HepG2 (cell line): ENCODE measurements around the gene DAZAP1. TPM values are rescaled to one million over a fixed set of nuclear protein-coding genes. Genes with fewer than 3 reads are reported as not detected.

ENCODE experiments used
- MNT ChIP-seq: fragments of 450-650 bp; IDR thresholded peaks from 2 replicates; pipeline ENCODE4 v1.6.1; 2016
- NFE2 ChIP-seq: sonication (generic); formaldehyde crosslinking; IDR thresholded peaks from 2 replicates; pipeline ENCODE4 v1.4.0; 2020; ENCODE audit warnings: missing genetic modification reagents
- NR2F6 ChIP-seq, 2 experiments: IDR thresholded peaks; 2 replicates each; pipeline ENCODE4 v1.6.1; 2016; ENCODE audit warnings: antibody characterized with exemption in 1 of 2, mild to moderate bottlenecking in 1 of 2
- SRSF4 ChIP-seq: fragments of 200-400 bp; formaldehyde crosslinking; IDR thresholded peaks from one replicate; pipeline ENCODE4 v1.6.1; 2018; ENCODE audit warnings: mild to moderate bottlenecking, low read depth, low read length, moderate library complexity; ENCODE audit not compliant: poor library complexity, severe bottlenecking
- TCF7L2 ChIP-seq: IDR thresholded peaks from 2 replicates; pipeline ENCODE4 v1.6.1; 2011; ENCODE audit warnings: mild to moderate bottlenecking, low read depth, low read length, moderate library complexity
- TOE1 ChIP-seq: sonication (generic); formaldehyde crosslinking; IDR thresholded peaks from 2 replicates; pipeline ENCODE4 v1.4.0; 2020; ENCODE audit warnings: mild to moderate bottlenecking, missing genetic modification reagents
- WIZ ChIP-seq: sonication (generic); formaldehyde crosslinking; IDR thresholded peaks from 2 replicates; pipeline ENCODE4 v1.5.1; 2020; ENCODE audit warnings: mild to moderate bottlenecking, missing genetic modification reagents
- ZBTB39 ChIP-seq: sonication (generic); formaldehyde crosslinking; IDR thresholded peaks from 2 replicates; pipeline ENCODE4 v1.5.0; 2020; ENCODE audit warnings: missing genetic modification reagents
- ZFP91 ChIP-seq: sonication (generic); formaldehyde crosslinking; IDR thresholded peaks from 2 replicates; pipeline ENCODE4 v1.9.0; 2022; ENCODE audit warnings: missing genetic modification reagents, mild to moderate bottlenecking, borderline replicate concordance
- ZNF205 ChIP-seq: IDR thresholded peaks from 2 replicates; pipeline ENCODE4 v1.6.1; 2018; ENCODE audit warnings: missing biosample characterization, missing genetic modification reagents
- ZNF572 ChIP-seq: sonication (generic); formaldehyde crosslinking; IDR thresholded peaks from 2 replicates; pipeline ENCODE4 v1.5.1; 2020; ENCODE audit warnings: mild to moderate bottlenecking, missing genetic modification reagents
- ZNF670 ChIP-seq: sonication (generic); formaldehyde crosslinking; IDR thresholded peaks from 2 replicates; pipeline ENCODE4 v1.8.0; 2022; ENCODE audit warnings: mild to moderate bottlenecking, missing genetic modification reagents, borderline replicate concordance
- ZNF713 ChIP-seq: sonication (generic); formaldehyde crosslinking; IDR thresholded peaks from 2 replicates; pipeline ENCODE4 v1.4.0; 2020; ENCODE audit warnings: mild to moderate bottlenecking, missing genetic modification reagents
- ZNF749 ChIP-seq: sonication (generic); formaldehyde crosslinking; IDR thresholded peaks from 2 replicates; pipeline ENCODE4 v1.8.0; 2022; ENCODE audit warnings: mild to moderate bottlenecking, missing genetic modification reagents, moderate library complexity, borderline replicate concordance
- ZSCAN25 ChIP-seq: sonication (generic); formaldehyde crosslinking; IDR thresholded peaks from 2 replicates; pipeline ENCODE4 v1.8.0; 2022; ENCODE audit warnings: mild to moderate bottlenecking, missing genetic modification reagents
- polyA plus RNA-seq, 8 experiments: library from polyadenylated mRNA; depleted of rRNA in 3 of 8; stranded (reverse) in 7 of 8; unstranded in 1 of 8; fragments of >200 nt; fragmentation: Illumina TruSeq in 4 of 8; extraction: Trizol in 4 of 8; gene quantifications; 2 replicates each; pipeline versions ENCODE4 v1.2.1 to v1.2.3, GENCODE V29; 2011 to 2016; ENCODE audit warnings: low read depth in 4 of 8, missing spikeins in 1 of 8, mixed read lengths in 1 of 8; ENCODE audit not compliant: insufficient read depth in 1 of 8
- total RNA-seq, 5 experiments: library from RNA; depleted of rRNA; stranded (reverse); fragments of >200 nt; fragmentation: Illumina TruSeq; extraction: Trizol; gene quantifications; 2 replicates each; pipeline ENCODE4 v1.2.3, GENCODE V29; 2016; ENCODE audit warnings: low read depth in 1 of 5
- TF ChIP-seq, protein P1 (sequence below): sonication (generic); formaldehyde crosslinking; IDR thresholded peaks from 2 replicates; pipeline ENCODE4 v1.8.1; 2023; ENCODE audit warnings: mild to moderate bottlenecking, missing genetic modification reagents
- TF ChIP-seq, protein P2 (sequence below): sonication (generic); formaldehyde crosslinking; IDR thresholded peaks from 2 replicates; pipeline ENCODE4 v1.4.0; 2020; ENCODE audit warnings: missing genetic modification reagents
- TF ChIP-seq, protein P3 (sequence below): sonication (generic); formaldehyde crosslinking; IDR thresholded peaks from 2 replicates; pipeline ENCODE4 v1.4.0; 2020; ENCODE audit warnings: mild to moderate bottlenecking, missing genetic modification reagents, borderline replicate concordance

Gene DAZAP1
- total and polyA plus RNA-seq, 2 of the 13 experiments (the other 11 are each of a cell fraction or from before 2014, with no cell fraction given) = 63.3 to 79.2 TPM

- TF ChIP-seq, protein P1, sequence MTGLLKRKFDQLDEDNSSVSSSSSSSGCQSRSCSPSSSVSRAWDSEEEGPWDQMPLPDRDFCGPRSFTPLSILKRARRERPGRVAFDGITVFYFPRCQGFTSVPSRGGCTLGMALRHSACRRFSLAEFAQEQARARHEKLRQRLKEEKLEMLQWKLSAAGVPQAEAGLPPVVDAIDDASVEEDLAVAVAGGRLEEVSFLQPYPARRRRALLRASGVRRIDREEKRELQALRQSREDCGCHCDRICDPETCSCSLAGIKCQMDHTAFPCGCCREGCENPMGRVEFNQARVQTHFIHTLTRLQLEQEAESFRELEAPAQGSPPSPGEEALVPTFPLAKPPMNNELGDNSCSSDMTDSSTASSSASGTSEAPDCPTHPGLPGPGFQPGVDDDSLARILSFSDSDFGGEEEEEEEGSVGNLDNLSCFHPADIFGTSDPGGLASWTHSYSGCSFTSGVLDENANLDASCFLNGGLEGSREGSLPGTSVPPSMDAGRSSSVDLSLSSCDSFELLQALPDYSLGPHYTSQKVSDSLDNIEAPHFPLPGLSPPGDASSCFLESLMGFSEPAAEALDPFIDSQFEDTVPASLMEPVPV (CRISPR knock-in tag) = 0 out of 2 replicates have a peak, but pooled peaks have one; percentile 23
- peak; percentile 70 for TF ChIP-seq ZFP91 (CRISPR knock-in tag)
- no peak for TF ChIP-seq ZNF749 (CRISPR knock-in tag)
- TF ChIP-seq WIZ (CRISPR knock-in tag) = no peak; the same call in 1 of the 2 replicates
- TF ChIP-seq ZNF713 (CRISPR knock-in tag) = no peak
- 0 out of 2 replicates have a peak, but pooled peaks have one; percentile 34 for TF ChIP-seq ZBTB39 (CRISPR knock-in tag)
- TF ChIP-seq ZNF670 = no peak
- TF ChIP-seq MNT = peak; percentile 33; the same call in 1 of the 2 replicates
- peak; percentile 80 for TF ChIP-seq NR2F6 (IDR thresholded peaks at IDR 0.05)
- peak; percentile 87 for TF ChIP-seq NR2F6 (CRISPR knock-in tag; IDR thresholded peaks at IDR 0.05)
- TF ChIP-seq, protein P2, sequence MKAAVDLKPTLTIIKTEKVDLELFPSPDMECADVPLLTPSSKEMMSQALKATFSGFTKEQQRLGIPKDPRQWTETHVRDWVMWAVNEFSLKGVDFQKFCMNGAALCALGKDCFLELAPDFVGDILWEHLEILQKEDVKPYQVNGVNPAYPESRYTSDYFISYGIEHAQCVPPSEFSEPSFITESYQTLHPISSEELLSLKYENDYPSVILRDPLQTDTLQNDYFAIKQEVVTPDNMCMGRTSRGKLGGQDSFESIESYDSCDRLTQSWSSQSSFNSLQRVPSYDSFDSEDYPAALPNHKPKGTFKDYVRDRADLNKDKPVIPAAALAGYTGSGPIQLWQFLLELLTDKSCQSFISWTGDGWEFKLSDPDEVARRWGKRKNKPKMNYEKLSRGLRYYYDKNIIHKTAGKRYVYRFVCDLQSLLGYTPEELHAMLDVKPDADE (CRISPR knock-in tag) = no peak
- no peak for TF ChIP-seq SRSF4
- TF ChIP-seq, protein P3, sequence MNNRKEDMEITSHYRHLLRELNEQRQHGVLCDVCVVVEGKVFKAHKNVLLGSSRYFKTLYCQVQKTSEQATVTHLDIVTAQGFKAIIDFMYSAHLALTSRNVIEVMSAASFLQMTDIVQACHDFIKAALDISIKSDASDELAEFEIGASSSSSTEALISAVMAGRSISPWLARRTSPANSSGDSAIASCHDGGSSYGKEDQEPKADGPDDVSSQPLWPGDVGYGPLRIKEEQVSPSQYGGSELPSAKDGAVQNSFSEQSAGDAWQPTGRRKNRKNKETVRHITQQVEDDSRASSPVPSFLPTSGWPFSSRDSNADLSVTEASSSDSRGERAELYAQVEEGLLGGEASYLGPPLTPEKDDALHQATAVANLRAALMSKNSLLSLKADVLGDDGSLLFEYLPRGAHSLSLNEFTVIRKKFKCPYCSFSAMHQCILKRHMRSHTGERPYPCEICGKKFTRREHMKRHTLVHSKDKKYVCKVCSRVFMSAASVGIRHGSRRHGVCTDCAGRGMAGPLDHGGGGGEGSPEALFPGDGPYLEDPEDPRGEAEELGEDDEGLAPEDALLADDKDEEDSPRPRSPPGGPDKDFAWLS (CRISPR knock-in tag) = no peak
- no peak for TF ChIP-seq NFE2 (CRISPR knock-in tag)
- peak; percentile 75 for TF ChIP-seq ZSCAN25 (CRISPR knock-in tag)
- no peak for TF ChIP-seq TCF7L2
- TF ChIP-seq ZNF572 = no peak; the same call in 1 of the 2 replicates
- TF ChIP-seq TOE1 (CRISPR knock-in tag) = no peak
- TF ChIP-seq ZNF205 (CRISPR knock-in tag) = no peak
These were observed 17.0 kb downstream of the DAZAP1 start (continued) for GRCh38 chr19:1424192-1424955.
